Upper lobe of left lung (tissue), 4 donors: ENCODE results near the gene NR2F1.

Experiments
- CTCF ChIP-seq, 6 experiments: fragments of 450-650 bp in 4 of 6; fragments of 200-600 bp in 2 of 6; sonication (generic) in 2 of 6; IDR thresholded peaks; one replicate each; pipeline ENCODE4 v1.5.1; 2016 to 2019; ENCODE audit warnings: antibody characterized with exemption in 6 of 6
- EP300 ChIP-seq, 4 donors: sonication (generic); formaldehyde crosslinking; IDR thresholded peaks; one replicate each; pipeline ENCODE4 v1.5.1; 2017; ENCODE audit warnings: antibody characterized with exemption in 4 of 4, control low read depth in 2 of 4

GRCh38 chr5:93611273-93611975 is 28.4 kb downstream of the NR2F1 start:
- no peak for TF ChIP-seq CTCF (IDR thresholded peaks at IDR 0.05)
- no peak for TF ChIP-seq EP300 (IDR thresholded peaks at IDR 0.05)
